CD4-positive, alpha-beta T cell treated with Interleukin-1 beta for 1 hour (primary cell): ENCODE data around the gene DRC1.

Experiments used
- DNase-seq, 2 donors: peaks; one replicate each; pipeline ENCODE4 v3.0.0-alpha.2; 2020 to 2022

DRC1 gene

GRCh38 chr2:26479131-26479788, 77.5 kb downstream of the DRC1 start:
- DNase-seq = no peak

- DNase-seq = no peak
Measured at GRCh38 chr2:26479789-26480565, 78.3 kb downstream of the DRC1 start.

GRCh38 chr2:26480566-26481423, 79.1 kb downstream of the DRC1 start:
- DNase-seq = no peak

GRCh38 chr2:26481706-26482105, 80.0 kb downstream of the DRC1 start:
- no peak for DNase-seq

- DNase-seq = no peak
Measured at GRCh38 chr2:26482211-26483026, 80.7 kb downstream of the DRC1 start.

GRCh38 chr2:26483027-26483326, 81.3 kb downstream of the DRC1 start:
- DNase-seq = no peak

GRCh38 chr2:26483516-26483915, 81.8 kb downstream of the DRC1 start:
- DNase-seq = no peak

- no peak for DNase-seq
Measured at GRCh38 chr2:26483957-26484565, 82.3 kb downstream of the DRC1 start.

GRCh38 chr2:26484579-26484978, 82.9 kb downstream of the DRC1 start:
- DNase-seq = no peak

- no peak for DNase-seq
Measured at GRCh38 chr2:26485099-26485498, 83.4 kb downstream of the DRC1 start.

GRCh38 chr2:26485725-26486418, 84.2 kb downstream of the DRC1 start:
- DNase-seq = no peak

- no peak for DNase-seq
Measured at GRCh38 chr2:26486789-26487188, 85.1 kb downstream of the DRC1 start.

GRCh38 chr2:26487192-26487591, 85.5 kb downstream of the DRC1 start:
- no peak for DNase-seq

- no peak for DNase-seq
Measured at GRCh38 chr2:26488463-26489212, 86.9 kb downstream of the DRC1 start.

- DNase-seq = no peak
Measured at GRCh38 chr2:26489213-26489850, 87.6 kb downstream of the DRC1 start.

- DNase-seq = no peak
Measured at GRCh38 chr2:26491563-26492167, 89.9 kb downstream of the DRC1 start.

- no peak for DNase-seq
Measured at GRCh38 chr2:26492749-26493515, 91.2 kb downstream of the DRC1 start.

GRCh38 chr2:26493566-26493965, 91.8 kb downstream of the DRC1 start:
- DNase-seq = no peak

- no peak for DNase-seq
Measured at GRCh38 chr2:26494199-26494598, 92.5 kb downstream of the DRC1 start.
